ENCODE results near the gene CAMK1G. TPM values are rescaled to one million over a fixed set of nuclear protein-coding genes. Genes with fewer than 3 reads are reported as not detected.

The CAMK1G gene
- total RNA-seq, 2 donors from 2014 or later = 0.18 to 1.6 TPM

DNA sequence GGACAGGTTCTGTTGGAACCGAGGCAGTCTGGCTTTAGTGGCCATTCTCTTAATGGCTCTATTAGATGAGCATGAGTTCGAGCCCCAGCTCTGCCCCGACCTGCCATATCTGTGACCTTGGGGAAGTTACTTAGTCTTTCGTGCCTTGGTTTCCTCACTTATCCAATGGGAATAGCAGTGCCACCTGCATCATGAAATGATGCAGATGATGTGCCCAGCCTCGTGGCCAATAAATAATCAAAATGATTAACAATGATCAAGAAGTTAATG is 30.6 kb downstream of the CAMK1G start:
- 85% methylated on average over 5 of the region's 5 CpGs for whole genome bisulfite sequencing
- H3K27me3 ChIP-seq (replicated peaks; ENCODE audit: insufficient read depth) = no peaks in the 10 kb centered on the region

GRCh38 chr1:209614906-209615305 is 31.4 kb downstream of the CAMK1G start:
- H3K36me3 ChIP-seq = no peaks in the 10 kb centered on the region
- 98% methylated on average over 5 of the region's 5 CpGs for WGBS
- no peak for DNase-seq (ENCODE audit: low spot score)

More for the DNA sequence above, 30.6 kb downstream of the CAMK1G start:
- Histone ChIP-seq H3K36me3 (no peaks in the 10 kb centered on the region), H3K9me3 (no peaks in the 10 kb centered on the region), H3K4me1 (replicated peaks) (no peaks in the 10 kb centered on the region), H3K27ac (no peak overlapping the region), H3K4me3 (no peak overlapping the region)
- TF ChIP-seq POLR2AphosphoS5 (IDR thresholded peaks at IDR 0.05) (no peak), POLR2A (IDR thresholded peaks at IDR 0.05) (no peak)
- TF ChIP-seq, protein P1, sequence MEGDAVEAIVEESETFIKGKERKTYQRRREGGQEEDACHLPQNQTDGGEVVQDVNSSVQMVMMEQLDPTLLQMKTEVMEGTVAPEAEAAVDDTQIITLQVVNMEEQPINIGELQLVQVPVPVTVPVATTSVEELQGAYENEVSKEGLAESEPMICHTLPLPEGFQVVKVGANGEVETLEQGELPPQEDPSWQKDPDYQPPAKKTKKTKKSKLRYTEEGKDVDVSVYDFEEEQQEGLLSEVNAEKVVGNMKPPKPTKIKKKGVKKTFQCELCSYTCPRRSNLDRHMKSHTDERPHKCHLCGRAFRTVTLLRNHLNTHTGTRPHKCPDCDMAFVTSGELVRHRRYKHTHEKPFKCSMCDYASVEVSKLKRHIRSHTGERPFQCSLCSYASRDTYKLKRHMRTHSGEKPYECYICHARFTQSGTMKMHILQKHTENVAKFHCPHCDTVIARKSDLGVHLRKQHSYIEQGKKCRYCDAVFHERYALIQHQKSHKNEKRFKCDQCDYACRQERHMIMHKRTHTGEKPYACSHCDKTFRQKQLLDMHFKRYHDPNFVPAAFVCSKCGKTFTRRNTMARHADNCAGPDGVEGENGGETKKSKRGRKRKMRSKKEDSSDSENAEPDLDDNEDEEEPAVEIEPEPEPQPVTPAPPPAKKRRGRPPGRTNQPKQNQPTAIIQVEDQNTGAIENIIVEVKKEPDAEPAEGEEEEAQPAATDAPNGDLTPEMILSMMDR (IDR thresholded peaks at IDR 0.05) = no peak
- intact Hi-C loops (cut with DNase I) = no loop called here
- no peak for DNase-seq (ENCODE audit: low spot score)

DNA sequence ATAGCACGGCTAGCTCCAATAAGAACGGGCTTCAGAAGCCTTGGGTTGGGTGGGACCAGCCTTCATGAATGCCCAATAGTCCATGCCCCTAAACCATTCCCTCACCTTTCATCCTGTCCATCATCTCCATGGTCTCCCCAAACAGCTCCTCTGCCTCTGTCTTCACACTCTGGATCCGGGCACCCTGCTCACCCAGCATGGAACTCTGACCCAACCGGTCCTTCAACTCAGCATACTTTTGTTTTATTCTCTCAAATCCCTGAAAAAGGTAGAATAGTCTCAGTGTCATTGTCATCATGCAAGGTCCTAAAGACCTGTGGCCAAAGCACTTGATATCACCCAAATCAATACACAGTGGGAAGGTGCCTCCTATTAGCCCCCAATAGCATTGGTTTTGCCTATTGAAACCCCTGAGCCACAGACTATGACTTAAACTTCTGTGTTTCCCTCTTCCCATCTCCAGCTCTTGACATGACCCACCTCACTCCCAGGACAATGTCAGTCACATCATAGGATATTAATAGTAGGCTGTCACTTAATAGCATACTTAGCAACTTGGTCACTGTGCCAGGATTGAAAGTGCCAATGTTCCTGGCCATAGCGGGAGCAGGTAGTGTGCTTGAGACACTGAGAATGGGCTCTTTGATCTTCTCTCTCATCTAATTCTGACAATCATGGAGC is 33.0 kb downstream of the CAMK1G start:
- no peaks in the 10 kb centered on the region for H3K27me3 ChIP-seq (replicated peaks; ENCODE audit: insufficient read depth)
- no peak for DNase-seq (ENCODE audit: low spot score)
- H3K27ac ChIP-seq = no peak overlapping the region
- no peaks in the 10 kb centered on the region for H3K36me3 ChIP-seq
- H3K4me3 ChIP-seq = no peak overlapping the region
- TF ChIP-seq, protein P1 (IDR thresholded peaks at IDR 0.05) = no peak
- TF ChIP-seq POLR2A (IDR thresholded peaks at IDR 0.05) (no peak), POLR2AphosphoS5 (IDR thresholded peaks at IDR 0.05) (no peak)
- 90% methylated on average over 5 of the region's 5 CpGs for WGBS
- H3K4me1 ChIP-seq (replicated peaks) = no peaks in the 10 kb centered on the region
- H3K9me3 ChIP-seq = no peaks in the 10 kb centered on the region
- intact Hi-C loops (cut with DNase I) = no loop called here

More at GRCh38 chr1:209614906-209615305, 31.4 kb downstream of the CAMK1G start:
- Histone ChIP-seq H3K4me1 (replicated peaks) (no peaks in the 10 kb centered on the region), H3K27ac (no peak overlapping the region), H3K4me3 (no peak overlapping the region), H3K9me3 (no peaks in the 10 kb centered on the region), H3K27me3 (replicated peaks; ENCODE audit: insufficient read depth) (no peaks in the 10 kb centered on the region)
- intact Hi-C loops (cut with DNase I) = no loop called here
- TF ChIP-seq POLR2AphosphoS5 (IDR thresholded peaks at IDR 0.05) (no peak), POLR2A (IDR thresholded peaks at IDR 0.05) (no peak)
- TF ChIP-seq, protein P1 (IDR thresholded peaks at IDR 0.05) = no peak

GRCh38 chr1:209617047-209617673 is 33.6 kb downstream of the CAMK1G start:
- H3K9me3 ChIP-seq = no peaks in the 10 kb centered on the region
- H3K27ac ChIP-seq = no peak overlapping the region
- H3K27me3 ChIP-seq (replicated peaks; ENCODE audit: insufficient read depth) = no peaks in the 10 kb centered on the region
- 93% methylated on average over 10 of the region's 10 CpGs for WGBS
- H3K36me3 ChIP-seq = no peaks in the 10 kb centered on the region
- no peaks in the 10 kb centered on the region for H3K4me1 ChIP-seq (replicated peaks)
- DNase-seq (ENCODE audit: low spot score) = no peak
- TF ChIP-seq, protein P1 (IDR thresholded peaks at IDR 0.05) = no peak
- TF ChIP-seq POLR2A (IDR thresholded peaks at IDR 0.05) (no peak), POLR2AphosphoS5 (IDR thresholded peaks at IDR 0.05) (no peak)
- H3K4me3 ChIP-seq = no peak overlapping the region
- intact Hi-C loops (cut with DNase I) = no loop called here

DNA sequence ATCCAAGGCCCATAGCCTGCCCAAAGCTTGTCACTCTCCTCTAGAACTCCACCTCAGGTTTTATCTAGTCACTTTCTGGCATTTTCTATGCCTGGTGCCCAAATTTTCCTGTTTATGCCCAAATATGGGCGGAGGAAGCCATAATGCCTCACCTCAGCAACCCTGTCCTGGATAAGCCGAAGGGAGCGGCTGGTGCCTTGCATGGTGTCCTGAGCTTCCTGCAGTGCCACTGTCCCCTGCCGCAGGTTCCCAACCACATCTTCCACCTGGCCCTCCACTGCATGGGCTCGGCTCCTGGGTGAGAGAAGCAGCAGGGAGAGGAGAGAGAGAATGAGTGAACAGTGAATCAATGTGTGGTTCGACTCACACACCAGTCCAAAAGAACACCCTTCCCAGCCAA is 34.2 kb downstream of the CAMK1G start:
- Histone ChIP-seq H3K9me3 (no peaks in the 10 kb centered on the region), H3K27me3 (replicated peaks; ENCODE audit: insufficient read depth) (no peaks in the 10 kb centered on the region), H3K4me3 (no peak overlapping the region), H3K27ac (no peak overlapping the region), H3K4me1 (replicated peaks) (no peaks in the 10 kb centered on the region), H3K36me3 (no peaks in the 10 kb centered on the region)
- DNase-seq (ENCODE audit: low spot score) = no peak
- intact Hi-C loops (cut with DNase I) = no loop called here
- WGBS = 93% methylated on average over 6 of the region's 6 CpGs
- TF ChIP-seq POLR2A (IDR thresholded peaks at IDR 0.05) = no peak

All from prostate gland (tissue), 2 donors.